Measurements from ENCODE around the gene KIAA0319L.

The KIAA0319L gene

GRCh38 chr1:35603941-35604340, 46.7 kb upstream of the KIAA0319L start:
- no peak overlapping the region for H3K4me2 ChIP-seq (ENCODE audit: insufficient read depth, low read length)
- no peak overlapping the region for H2AFZ ChIP-seq (ENCODE audit: low read depth, low read length)
- no peak overlapping the region for H3K27ac ChIP-seq (ENCODE audit: low read length)
- no peaks in the 10 kb centered on the region for H3K9me3 ChIP-seq (ENCODE audit: insufficient read depth, low read length, severe bottlenecking)
- H3K9ac ChIP-seq (ENCODE audit: low read depth, low read length) = no peak overlapping the region
- no peak overlapping the region for H3K4me3 ChIP-seq (ENCODE audit: low read depth in 1 of 2, low read length in 2 of 2)
- H3K79me2 ChIP-seq (ENCODE audit: insufficient read depth, low read length) = peaks cover 39% of the 10 kb centered on the region
- H3K4me1 ChIP-seq (ENCODE audit: insufficient read depth, low read length) = no peaks in the 10 kb centered on the region
- H3K27me3 ChIP-seq (ENCODE audit: insufficient read depth, low read length, poor library complexity) = no peaks in the 10 kb centered on the region
- H4K20me1 ChIP-seq (ENCODE audit: insufficient read depth, low read length) = peaks cover 11% of the 10 kb centered on the region
- peaks cover 95% of the 10 kb centered on the region for H3K36me3 ChIP-seq (ENCODE audit: insufficient read depth, low read length)
- no peak for TF ChIP-seq EZH2 (IDR thresholded peaks at IDR 0.05; ENCODE audit: borderline replicate concordance, low read depth, low read length, severe bottlenecking)
- no peak for TF ChIP-seq CTCF (IDR thresholded peaks at IDR 0.05; ENCODE audit: borderline replicate concordance, extremely low read depth, low read length, poor library complexity, severe bottlenecking)
- ATAC-seq (ENCODE audit: insufficient read depth, low read depth) (no peak), DNase-seq (no peak)

- H3K27ac ChIP-seq (ENCODE audit: low read length) = no peak overlapping the region
- H3K36me3 ChIP-seq (ENCODE audit: insufficient read depth, low read length) = peaks cover 93% of the 10 kb centered on the region
- H3K4me3 ChIP-seq (ENCODE audit: low read depth in 1 of 2, low read length in 2 of 2) = no peak overlapping the region
- no peaks in the 10 kb centered on the region for H3K4me1 ChIP-seq (ENCODE audit: insufficient read depth, low read length)
- TF ChIP-seq CTCF (IDR thresholded peaks at IDR 0.05; ENCODE audit: borderline replicate concordance, extremely low read depth, low read length, poor library complexity, severe bottlenecking) = no peak
- H2AFZ ChIP-seq (ENCODE audit: low read depth, low read length) = no peak overlapping the region
- H3K4me2 ChIP-seq (ENCODE audit: insufficient read depth, low read length) = no peak overlapping the region
- peaks cover 9% of the 10 kb centered on the region for H4K20me1 ChIP-seq (ENCODE audit: insufficient read depth, low read length)
- H3K9ac ChIP-seq (ENCODE audit: low read depth, low read length) = no peak overlapping the region
- no peaks in the 10 kb centered on the region for H3K27me3 ChIP-seq (ENCODE audit: insufficient read depth, low read length, poor library complexity)
- no peaks in the 10 kb centered on the region for H3K9me3 ChIP-seq (ENCODE audit: insufficient read depth, low read length, severe bottlenecking)
- no peak for DNase-seq
- H3K79me2 ChIP-seq (ENCODE audit: insufficient read depth, low read length) = peaks cover 34% of the 10 kb centered on the region
- no peak for ATAC-seq (ENCODE audit: insufficient read depth, low read depth)
Measured at GRCh38 chr1:35603468-35603867, 46.3 kb upstream of the KIAA0319L start.

DNA sequence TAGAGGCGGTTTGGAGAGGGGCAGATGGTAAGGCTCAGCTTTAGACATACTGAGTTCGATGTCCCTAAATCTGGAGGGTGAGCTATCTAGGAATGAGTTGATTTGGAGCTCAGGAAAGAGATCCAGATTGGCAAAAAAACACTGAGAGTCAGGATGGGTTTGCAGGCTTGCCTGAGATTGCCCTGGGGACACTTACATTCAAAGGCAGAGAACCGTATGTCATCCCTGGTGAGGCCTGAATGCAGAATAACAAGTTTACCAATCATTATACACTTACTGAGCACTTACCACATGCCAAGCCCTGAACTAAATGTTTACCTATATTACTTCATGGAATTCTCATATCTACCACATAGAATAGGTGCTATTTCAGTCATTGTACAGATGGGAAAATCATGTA, 43.4 kb upstream of the KIAA0319L start:
- Histone ChIP-seq H3K36me3 (ENCODE audit: insufficient read depth, low read length) (peaks cover 74% of the 10 kb centered on the region), H3K4me2 (ENCODE audit: insufficient read depth, low read length) (no peak overlapping the region), H4K20me1 (ENCODE audit: insufficient read depth, low read length) (peaks cover 4% of the 10 kb centered on the region), H2AFZ (ENCODE audit: low read depth, low read length) (no peak overlapping the region), H3K27ac (ENCODE audit: low read length) (no peak overlapping the region), H3K9me3 (ENCODE audit: insufficient read depth, low read length, severe bottlenecking) (no peaks in the 10 kb centered on the region), H3K4me3 (ENCODE audit: low read depth in 1 of 2, low read length in 2 of 2) (no peak overlapping the region), H3K9ac (ENCODE audit: low read depth, low read length) (no peak overlapping the region), H3K4me1 (ENCODE audit: insufficient read depth, low read length) (no peaks in the 10 kb centered on the region), H3K79me2 (ENCODE audit: insufficient read depth, low read length) (peaks cover 8% of the 10 kb centered on the region; the same call in 1 of the 2 replicates), H3K27me3 (ENCODE audit: insufficient read depth, low read length, poor library complexity) (no peaks in the 10 kb centered on the region)
- DNase-seq (no peak), ATAC-seq (ENCODE audit: insufficient read depth, low read depth) (no peak)
- TF ChIP-seq EZH2 (IDR thresholded peaks at IDR 0.05; ENCODE audit: borderline replicate concordance, low read depth, low read length, severe bottlenecking) (no peak), CTCF (IDR thresholded peaks at IDR 0.05; ENCODE audit: borderline replicate concordance, extremely low read depth, low read length, poor library complexity, severe bottlenecking) (no peak)

DNA sequence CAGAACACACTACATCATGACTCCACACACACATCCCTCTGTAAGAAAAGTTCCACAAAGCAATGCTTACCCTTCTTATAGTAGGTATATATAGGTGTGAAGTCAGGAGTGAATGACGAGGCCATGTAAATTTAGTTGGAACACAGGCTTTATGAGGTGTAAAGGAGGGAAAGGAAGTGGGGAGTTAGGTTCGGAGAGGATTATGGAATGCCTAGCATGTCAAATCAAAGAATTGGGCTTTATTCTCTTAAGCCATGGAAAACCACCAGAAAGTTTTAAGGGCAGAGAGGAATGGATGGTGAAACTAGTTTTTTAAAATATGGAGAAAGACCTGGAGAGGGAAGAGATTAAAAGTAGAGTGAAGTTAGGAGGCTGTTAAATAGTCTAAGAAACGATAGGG, 42.2 kb upstream of the KIAA0319L start:
- H4K20me1 ChIP-seq (ENCODE audit: insufficient read depth, low read length) = no peaks in the 10 kb centered on the region; the same call in 1 of the 2 replicates
- H3K9ac ChIP-seq (ENCODE audit: low read depth, low read length) = no peak overlapping the region
- ATAC-seq (ENCODE audit: insufficient read depth, low read depth) (no peak), DNase-seq (no peak)
- H3K4me3 ChIP-seq (ENCODE audit: low read depth in 1 of 2, low read length in 2 of 2) = no peak overlapping the region
- no peak for TF ChIP-seq CTCF (IDR thresholded peaks at IDR 0.05; ENCODE audit: borderline replicate concordance, extremely low read depth, low read length, poor library complexity, severe bottlenecking)
- TF ChIP-seq EZH2 (IDR thresholded peaks at IDR 0.05; ENCODE audit: borderline replicate concordance, low read depth, low read length, severe bottlenecking) = no peak
- H3K9me3 ChIP-seq (ENCODE audit: insufficient read depth, low read length, severe bottlenecking) = no peaks in the 10 kb centered on the region
- no peak overlapping the region for H3K4me2 ChIP-seq (ENCODE audit: insufficient read depth, low read length)
- peaks cover 63% of the 10 kb centered on the region for H3K36me3 ChIP-seq (ENCODE audit: insufficient read depth, low read length)
- H3K27ac ChIP-seq (ENCODE audit: low read length) = no peak overlapping the region
- no peak overlapping the region for H2AFZ ChIP-seq (ENCODE audit: low read depth, low read length)
- H3K27me3 ChIP-seq (ENCODE audit: insufficient read depth, low read length, poor library complexity) = no peaks in the 10 kb centered on the region
- H3K79me2 ChIP-seq (ENCODE audit: insufficient read depth, low read length) = no peaks in the 10 kb centered on the region
- H3K4me1 ChIP-seq (ENCODE audit: insufficient read depth, low read length) = no peaks in the 10 kb centered on the region
